ENCODE measurements around the gene CCNI2. TPM values are rescaled to one million over a fixed set of nuclear protein-coding genes. Genes with fewer than 3 reads are reported as not detected.
"Not testable (repeated sequence)": the region's sequence is repeated elsewhere in the genome, so short reads cannot be mapped to it uniquely, and the experiment has no call there.

Gene CCNI2
- total and polyA plus RNA-seq, 4 experiments from 2014 or later: 0.86 to 13.0 (median 7.8) TPM

DNA sequence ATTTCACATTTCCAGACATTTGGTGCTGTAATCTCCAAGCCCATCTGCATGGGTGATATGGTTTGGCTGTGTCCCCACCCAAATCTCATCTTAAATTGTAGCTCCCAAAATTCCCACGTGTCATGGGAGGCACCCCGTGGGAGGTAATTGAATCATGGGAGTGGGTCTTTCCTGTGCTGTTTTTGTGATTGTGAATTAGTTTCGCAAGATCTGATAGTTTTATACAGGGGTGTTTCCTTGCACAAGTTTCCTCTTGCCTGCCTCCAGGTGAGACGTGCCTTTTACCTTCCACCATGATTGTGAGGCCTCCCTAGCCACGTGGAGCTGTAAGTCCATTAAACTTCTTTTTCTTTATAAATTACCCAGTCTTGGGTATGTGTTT is 55.5 kb downstream of the CCNI2 start:
- H3K36me3 Mint-ChIP-seq; POLR2A ChIA-PET (ENCODE audit: partially characterized antibody); H3K27ac ChIP-seq (ENCODE audit: low read depth, low read length); H3K27ac Mint-ChIP-seq; H3K4me1 Mint-ChIP-seq; H3K27me3 ChIP-seq (ENCODE audit: insufficient read depth, low read length); H3K9me3 ChIP-seq (ENCODE audit: control insufficient read depth in 1 of 2, low read length in 2 of 2); DNase-seq; H3K36me3 ChIP-seq (ENCODE audit: insufficient read depth, low read length); H3K4me3 Mint-ChIP-seq; H3K4me1 ChIP-seq (ENCODE audit: insufficient read depth, low read length); intact Hi-C loops (cut with micrococcal nuclease); H3K4me3 ChIP-seq (ENCODE audit: low read length in 2 of 2); H3K9me3 Mint-ChIP-seq: not testable (repeated sequence)
- H3K27me3 Mint-ChIP-seq: peaks cover 28 to 40% of the 10 kb centered on the region in 2 donors
- CTCF ChIA-PET (ENCODE audit: partially characterized antibody): interaction anchor here (1.0 kb wide), 1 partner anchor 15 kb away, joined by 3 read pairs; no protein-coding TSS in a partner anchor

Other genes starting within 250 kb of the CCNI2 start
- not detected for gene IL5, start 203.9 kb upstream of the CCNI2 start, total RNA-seq
- gene IL5, start 203.9 kb upstream of the CCNI2 start, polyA plus RNA-seq: not detected
- 10 to 100 TPM; 33.3 to 35.0 TPM for gene RAD50, start 190.4 kb upstream of the CCNI2 start, total RNA-seq
- gene RAD50, start 190.4 kb upstream of the CCNI2 start, polyA plus RNA-seq: 10 to 100 TPM in 1 of 2 donors, 1 to 10 TPM in 1; 6.9 to 36.2 TPM
- not detected for gene IL13, start 89.3 kb upstream of the CCNI2 start, total RNA-seq
- gene IL13, start 89.3 kb upstream of the CCNI2 start, polyA plus RNA-seq: not detected
- gene IL4, start 73.4 kb upstream of the CCNI2 start, total RNA-seq: not detected
- not detected for gene IL4, start 73.4 kb upstream of the CCNI2 start, polyA plus RNA-seq
- 10 to 100 TPM; 18.7 to 25.9 TPM for gene KIF3A, start 9.9 kb upstream of the CCNI2 start, total RNA-seq
- 10 to 100 TPM in 1 of 2 donors, 1 to 10 TPM in 1; 9.7 to 18.3 TPM for gene KIF3A, start 9.9 kb upstream of the CCNI2 start, polyA plus RNA-seq
- 10 to 100 TPM; 12.6 to 13.8 TPM for gene SEPTIN8, start 29.8 kb downstream of the CCNI2 start, total RNA-seq
- gene SEPTIN8, start 29.8 kb downstream of the CCNI2 start, polyA plus RNA-seq: 1 to 10 TPM; 1.1 to 3.3 TPM
- not detected for gene SOWAHA, start 65.9 kb downstream of the CCNI2 start, total RNA-seq
- under 1 TPM in 1 of 2 donors, not detected in 1; 0.06 TPM for gene SOWAHA, start 65.9 kb downstream of the CCNI2 start, polyA plus RNA-seq
- under 1 TPM in 1 of 2 experiments, not detected in 1; 0.49 TPM for gene SHROOM1, start 83.2 kb downstream of the CCNI2 start, total RNA-seq
- not detected for gene SHROOM1, start 83.2 kb downstream of the CCNI2 start, polyA plus RNA-seq
- 1 to 10 TPM; 1.1 to 1.9 TPM for gene GDF9, start 119.0 kb downstream of the CCNI2 start, total RNA-seq
- under 1 TPM; 0.13 to 0.30 TPM for gene GDF9, start 119.0 kb downstream of the CCNI2 start, polyA plus RNA-seq
- gene UQCRQ, start 119.2 kb downstream of the CCNI2 start, total RNA-seq: 100 to 1,000 TPM; 124 to 127 TPM
- gene UQCRQ, start 119.2 kb downstream of the CCNI2 start, polyA plus RNA-seq: 100 to 1,000 TPM; 471 to 536 TPM
- 1 to 10 TPM; 8.1 to 8.8 TPM for gene LEAP2, start 126.2 kb downstream of the CCNI2 start, total RNA-seq
- gene LEAP2, start 126.2 kb downstream of the CCNI2 start, polyA plus RNA-seq: 1 to 10 TPM; 1.1 to 1.6 TPM
- gene AFF4, start 216.2 kb downstream of the CCNI2 start, total RNA-seq: 10 to 100 TPM; 60.4 to 61.6 TPM
- 10 to 100 TPM; 14.1 to 24.0 TPM for gene AFF4, start 216.2 kb downstream of the CCNI2 start, polyA plus RNA-seq

Data from CD4-positive, alpha-beta memory T cell (primary cell).